Stimulated activated CD8-positive, alpha-beta memory T cell treated with anti-CD3 and anti-CD28 coated beads, Interleukin-4, amount 100 ng/mL, for 48 hours (primary cell): ENCODE results near the gene PDE5A.
"Not testable (repeated sequence)": the region's sequence is repeated elsewhere in the genome, so short reads cannot be mapped to it uniquely, and the experiment has no call there.

ENCODE experiments used
- DNase-seq: peaks from one replicate; pipeline ENCODE4 v3.0.0-alpha.2; 2020

PDE5A gene

DNA sequence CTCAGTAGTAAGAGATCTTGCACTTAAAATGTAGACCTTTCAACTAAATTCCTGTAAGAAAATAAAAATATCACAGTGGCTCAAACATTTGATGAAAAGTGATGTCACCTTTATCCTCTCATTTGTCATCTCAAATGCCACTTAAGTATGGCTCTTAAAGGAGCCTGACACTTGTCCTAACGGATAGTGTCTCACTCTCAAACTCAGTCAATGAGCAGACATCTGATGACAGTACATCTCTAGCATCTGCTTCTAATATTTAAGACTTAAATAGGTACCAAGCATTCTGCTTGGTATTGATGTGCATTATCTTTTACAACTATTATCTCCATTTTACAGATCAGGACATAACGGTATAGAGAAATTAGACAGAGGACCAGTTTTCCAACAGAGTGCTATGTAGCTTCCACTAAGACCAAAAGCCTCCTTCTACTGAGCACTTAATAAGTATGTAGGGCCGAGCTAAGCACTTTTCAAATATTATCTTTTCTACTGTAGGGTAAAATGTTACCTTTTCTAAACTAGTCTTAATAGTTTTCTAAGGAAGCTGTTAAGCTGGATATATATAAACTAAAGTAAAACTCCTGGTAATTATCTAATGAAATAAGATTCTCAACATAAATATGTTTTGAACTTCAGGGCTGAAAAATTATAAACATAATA lies 110.2 kb downstream of the PDE5A start:
- DNase-seq, result no peak

- no peak for DNase-seq
These were observed 111.0 kb downstream of the PDE5A start for GRCh38 chr4:119517361-119518229.

DNA sequence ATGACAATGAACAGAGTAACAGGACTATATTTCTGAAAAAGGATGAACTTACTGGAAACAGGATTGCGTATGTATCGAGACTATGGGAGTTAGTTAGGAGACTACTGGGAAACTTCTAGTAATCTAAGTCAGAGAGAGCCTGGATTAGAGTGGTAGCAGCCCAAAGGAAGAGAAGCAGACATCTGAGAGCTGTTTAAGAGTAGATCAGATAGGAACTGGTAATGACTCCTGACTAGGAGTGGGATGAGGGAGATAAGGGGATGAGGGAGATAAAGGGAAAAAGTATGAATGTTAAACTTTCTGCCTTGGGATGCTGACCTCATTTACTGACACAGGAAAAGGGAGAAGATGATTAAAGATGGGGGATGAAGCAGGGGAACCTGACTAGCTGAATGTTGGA lies 116.2 kb downstream of the PDE5A start:
- DNase-seq, result no peak

GRCh38 chr4:119510395-119511149 lies 118.0 kb downstream of the PDE5A start:
- no peak for DNase-seq

GRCh38 chr4:119508281-119508680 lies 120.3 kb downstream of the PDE5A start:
- no peak for DNase-seq

GRCh38 chr4:119506806-119507205 lies 121.8 kb downstream of the PDE5A start:
- DNase-seq, result no peak

GRCh38 chr4:119504616-119505015 lies 124.0 kb downstream of the PDE5A start:
- no peak for DNase-seq

- no peak for DNase-seq
These were observed 126.9 kb downstream of the PDE5A start for GRCh38 chr4:119501740-119502139.

DNA sequence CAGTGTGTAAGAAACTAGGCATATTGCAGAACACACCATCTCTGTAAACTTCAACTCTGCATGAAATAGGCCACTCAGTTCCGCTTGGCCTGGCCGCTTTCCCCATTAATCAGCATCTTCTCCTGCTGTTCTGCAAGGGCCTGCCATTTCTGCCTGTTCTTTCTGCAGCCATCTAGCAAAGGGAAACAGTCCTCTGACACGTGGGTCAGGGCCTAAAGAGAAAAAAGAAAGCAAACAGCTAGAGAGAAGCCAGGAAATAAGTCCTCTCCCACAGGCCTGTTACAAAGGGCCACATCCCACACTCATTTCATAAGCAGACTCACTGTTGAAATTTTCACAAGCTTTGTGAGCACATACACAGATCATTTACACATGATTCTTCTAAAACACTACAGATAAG lies 130.1 kb downstream of the PDE5A start:
- no peak for DNase-seq

GRCh38 chr4:119493886-119494285 lies 134.7 kb downstream of the PDE5A start:
- DNase-seq, result no peak

GRCh38 chr4:119493419-119493818 lies 135.2 kb downstream of the PDE5A start:
- DNase-seq, result no peak

DNA sequence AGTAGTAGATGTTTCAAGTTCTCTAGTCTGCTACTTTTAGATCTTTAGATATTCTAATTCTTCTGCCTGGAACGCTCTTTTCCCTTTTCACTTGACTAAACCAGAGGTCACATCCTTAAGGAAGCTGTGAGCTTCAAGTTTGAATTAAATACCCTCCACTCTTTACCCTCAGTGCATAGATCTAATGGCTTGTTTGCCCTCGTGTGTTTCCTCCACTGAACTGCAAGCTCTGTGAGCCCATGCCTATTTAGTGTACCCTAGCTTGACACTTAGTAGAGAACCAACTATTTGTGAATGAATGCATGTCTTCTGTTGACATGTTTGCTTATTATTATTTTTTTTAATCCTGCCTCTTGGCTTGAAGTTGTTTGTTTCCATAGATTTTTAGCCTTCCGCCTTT lies 138.3 kb downstream of the PDE5A start:
- no peak for DNase-seq

DNA sequence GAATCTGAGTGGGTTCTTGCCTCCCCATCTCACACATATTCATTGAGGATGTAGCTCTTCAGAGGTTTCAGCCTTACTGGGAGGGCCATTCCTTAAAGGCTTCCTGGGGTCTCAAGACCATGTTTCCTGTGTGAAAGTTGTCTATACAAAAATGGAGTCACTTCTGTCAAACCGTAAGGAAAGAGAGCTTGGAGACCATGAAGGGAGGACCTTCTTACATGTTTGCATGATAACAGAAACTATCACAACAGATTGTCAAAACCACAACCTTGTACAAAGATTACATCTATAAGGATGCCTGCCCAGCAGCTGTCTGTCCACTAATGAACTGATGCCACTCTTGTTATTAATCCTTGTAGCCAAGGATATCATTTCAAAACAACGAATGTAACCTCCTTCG lies 139.3 kb downstream of the PDE5A start:
- no peak for DNase-seq

DNA sequence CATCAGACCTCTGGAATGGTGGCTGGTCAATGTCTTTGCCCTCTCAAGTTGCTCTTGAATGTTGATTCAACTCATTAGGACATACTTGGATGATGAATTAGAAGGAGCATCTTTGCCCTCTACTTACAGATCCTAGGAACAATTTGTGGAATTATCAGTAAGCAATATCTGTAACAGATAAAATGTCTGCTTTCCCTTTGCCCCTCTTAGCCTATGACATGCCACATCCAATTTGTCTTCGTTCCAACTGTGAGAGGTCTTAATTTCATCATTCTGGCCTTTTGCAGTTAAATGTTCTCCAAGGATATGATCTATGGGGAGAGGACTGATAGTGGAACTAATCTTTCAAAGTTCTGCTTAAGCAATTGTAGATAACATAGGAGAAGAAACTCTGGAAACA lies 148.3 kb downstream of the PDE5A start:
- DNase-seq, result no peak

DNA sequence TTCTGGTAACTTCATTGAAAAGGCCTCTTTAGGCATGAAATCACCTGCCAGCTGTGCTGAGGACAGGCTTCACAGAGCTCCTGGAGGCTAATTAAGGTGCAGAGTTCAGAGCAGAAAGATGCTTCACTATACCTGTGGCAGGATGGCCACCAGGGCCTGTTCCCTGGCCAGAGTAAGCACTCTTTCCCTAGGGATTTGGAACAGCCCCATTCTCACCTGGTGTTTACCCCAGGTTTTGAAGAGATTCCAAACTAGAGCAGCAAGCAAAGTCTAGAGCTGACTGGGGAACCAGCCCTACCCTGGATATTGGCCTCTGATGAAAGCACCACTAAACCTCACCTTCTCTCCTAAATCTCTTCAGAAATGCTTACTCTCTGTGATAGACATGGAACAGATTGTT lies 148.8 kb downstream of the PDE5A start:
- no peak for DNase-seq

DNA sequence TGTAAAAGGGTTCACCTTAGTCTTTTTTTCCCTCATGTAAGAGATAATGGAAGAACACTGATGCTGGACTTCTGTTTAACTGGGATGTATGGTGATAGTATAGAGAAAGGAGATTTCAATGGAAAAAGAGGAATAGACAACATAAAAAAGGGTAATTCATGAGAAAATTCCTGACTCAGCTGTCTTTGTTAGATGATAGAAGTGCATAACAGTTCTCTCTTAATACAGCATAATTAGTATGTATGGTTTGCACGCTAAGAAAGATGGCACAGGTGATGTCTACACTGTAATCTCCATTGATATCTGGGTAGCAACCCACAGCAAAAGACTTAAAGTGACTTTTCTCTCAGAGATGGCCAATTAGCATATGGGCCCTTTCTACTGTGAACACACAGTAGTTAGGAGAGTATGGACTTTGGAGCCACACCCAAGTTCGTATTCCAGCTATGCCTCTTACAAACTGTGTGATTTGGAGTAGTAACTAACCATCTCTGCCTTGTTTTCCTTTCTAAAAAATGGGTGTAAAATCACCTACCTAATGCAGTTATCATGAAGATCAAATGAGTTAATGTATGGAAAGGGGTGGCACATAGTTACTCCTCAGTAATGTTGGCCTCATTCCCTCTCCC lies 149.3 kb downstream of the PDE5A start:
- no peak for DNase-seq

DNA sequence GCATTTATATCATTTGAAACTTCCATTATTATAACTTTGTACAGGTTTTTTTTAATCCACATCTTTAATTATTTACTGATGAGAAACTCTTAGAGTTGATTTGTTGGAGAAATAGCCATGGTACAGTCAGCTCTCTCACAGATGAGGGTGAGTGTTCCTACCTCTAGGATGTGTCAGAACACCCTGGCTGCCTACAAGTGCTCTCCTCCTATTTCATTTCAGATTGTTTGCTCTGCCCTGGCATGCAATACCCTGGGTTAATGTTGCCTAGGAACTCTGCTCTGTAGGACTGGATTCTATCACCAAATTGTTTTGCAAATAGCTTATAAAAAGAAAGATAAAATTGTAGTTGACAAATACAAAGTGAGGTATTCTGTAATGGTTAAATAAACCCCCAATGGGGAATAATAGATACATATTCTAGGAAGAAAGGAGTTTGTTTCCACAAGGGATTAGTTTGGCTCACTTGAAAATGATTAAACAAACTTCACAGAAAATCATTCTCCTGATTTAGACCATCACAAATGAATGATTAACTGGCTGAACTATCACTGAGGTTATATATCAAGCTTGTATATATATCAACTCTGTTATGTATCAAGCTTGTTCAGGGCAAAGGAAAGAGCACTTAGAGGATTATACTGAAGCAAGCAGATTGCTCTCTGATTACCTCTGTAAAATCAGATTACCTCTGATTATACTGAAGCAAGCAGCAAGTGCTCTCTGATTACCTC lies 150.0 kb downstream of the PDE5A start:
- DNase-seq, result no peak

- DNase-seq, result no peak
These were observed 151.1 kb downstream of the PDE5A start for GRCh38 chr4:119477412-119478053.

DNA sequence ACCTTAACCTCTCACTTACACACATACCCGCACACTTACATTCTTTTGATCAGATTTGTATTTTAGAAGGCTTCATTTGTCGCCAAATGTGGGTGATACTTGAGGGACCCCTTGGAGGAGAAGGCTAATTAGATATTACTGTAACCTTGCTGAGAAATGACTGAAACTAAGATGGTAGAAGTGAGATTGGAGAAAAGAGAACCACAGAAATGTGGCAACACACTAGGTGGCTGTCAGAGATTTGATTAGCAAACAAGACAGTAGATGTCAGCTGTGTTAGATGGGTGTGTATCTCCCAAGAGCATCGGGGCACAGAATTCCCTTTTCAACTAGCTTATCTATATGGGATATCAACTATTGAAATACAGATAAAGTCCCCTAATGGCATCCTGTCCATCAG lies 157.3 kb downstream of the PDE5A start:
- DNase-seq, result no peak

GRCh38 chr4:119470737-119471063 lies 157.9 kb downstream of the PDE5A start:
- DNase-seq, result not testable (repeated sequence)

- DNase-seq, result not testable (repeated sequence)
These were observed 158.4 kb downstream of the PDE5A start for GRCh38 chr4:119470021-119470736.
